Karpas-422 (cell line): ENCODE data around the gene STAT5B. TPM values are rescaled to one million over a fixed set of nuclear protein-coding genes. Genes with fewer than 3 reads are reported as not detected.

ENCODE experiments used
- DNase-seq: peaks from one replicate; pipeline ENCODE4 v3.0.0-alpha.2; 2015
- H2AFZ ChIP-seq: fragments of 200-600 bp; sonication (generic); 2 replicates; pipeline ENCODE4 v1.6.1; 2014; ENCODE audit warnings: antibody characterized with exemption, low read length, mixed read lengths
- H3K27ac ChIP-seq: fragments of 200-600 bp; sonication (generic); 2 replicates; pipeline ENCODE4 v1.5.1; 2014; ENCODE audit warnings: mild to moderate bottlenecking, low read length, moderate library complexity
- H3K27me3 ChIP-seq: fragments of 200-600 bp; sonication (generic); 2 replicates; pipeline ENCODE4 v1.6.1; 2014; ENCODE audit warnings: low read length, mixed read lengths
- H3K36me3 ChIP-seq: fragments of 200-600 bp; sonication (generic); 2 replicates; pipeline ENCODE4 v1.6.1; 2014; ENCODE audit warnings: low read length, mixed read lengths; ENCODE audit not compliant: insufficient read depth
- H3K4me1 ChIP-seq: fragments of 200-600 bp; sonication (generic); 2 replicates; pipeline ENCODE4 v1.6.1; 2014; ENCODE audit warnings: mild to moderate bottlenecking, low read length, mixed read lengths
- H3K4me2 ChIP-seq: fragments of 200-600 bp; sonication (generic); 2 replicates; pipeline ENCODE4 v1.6.1; 2014; ENCODE audit warnings: low read length, low read depth, mild to moderate bottlenecking; ENCODE audit not compliant: poor library complexity, severe bottlenecking
- H3K4me3 ChIP-seq: fragments of 200-600 bp; sonication (generic); 2 replicates; pipeline ENCODE4 v1.5.1; 2014; ENCODE audit warnings: mild to moderate bottlenecking, antibody characterized with exemption, low read length, mixed read lengths
- H3K79me2 ChIP-seq: fragments of 200-600 bp; sonication (generic); 2 replicates; pipeline ENCODE4 v1.6.1; 2014; ENCODE audit warnings: mild to moderate bottlenecking, low read length, mixed read lengths
- H3K9ac ChIP-seq: fragments of 200-600 bp; sonication (generic); 2 replicates; pipeline ENCODE4 v1.6.0; 2014; ENCODE audit warnings: low read length
- H3K9me2 ChIP-seq: fragments of 200-600 bp; sonication (generic), shearing (Covaris generic); replicated peaks from 2 replicates; pipeline ENCODE4 v1.6.0; 2014; ENCODE audit warnings: mild to moderate bottlenecking, low read length, moderate library complexity; ENCODE audit not compliant: insufficient read depth
- H3K9me3 ChIP-seq: fragments of 300-700, 200-600 bp; sonication (generic); 2 replicates; pipeline ENCODE4 v1.6.1; 2014; ENCODE audit warnings: low read length, mixed read lengths
- H4K20me1 ChIP-seq: fragments of 200-600 bp; sonication (generic); 2 replicates; pipeline ENCODE4 v1.6.1; 2014; ENCODE audit warnings: mild to moderate bottlenecking, antibody characterized with exemption, low read length, low read depth; ENCODE audit not compliant: insufficient read depth
- total RNA-seq: library from RNA; depleted of rRNA; stranded (reverse); fragments of >200 nt; shearing (Covaris generic); gene quantifications from 2 replicates; pipeline ENCODE4 v1.2.3, GENCODE V29; 2014; ENCODE audit warnings: low replicate concordance

The STAT5B gene
- total RNA-seq, 1 experiment from 2014 or later = 110 TPM

GRCh38 chr17:42193969-42194899 is 82.0 kb downstream of the STAT5B start, which contains the start of gene GHDC:
Gene GHDC, minus strand, starts transcription at chr17:42194494. Its CDS starts 913 bp downstream, at chr17:42193581.
- H3K36me3 ChIP-seq = no peaks in the 10 kb centered on the region
- 0 out of 2 replicates have a peak within 1 kb of the TSS, but pooled peaks have one; percentile 16 for H3K27ac ChIP-seq
- peak within 1 kb of the TSS; percentile 46; the same call in 1 of the 2 replicates for H2AFZ ChIP-seq
- peak within 1 kb of the TSS; percentile 75 for H3K9ac ChIP-seq
- H3K4me3 ChIP-seq = peak within 1 kb of the TSS; percentile 70
- H3K4me1 ChIP-seq = peaks cover 15% of the 10 kb centered on the region
- H3K9me3 ChIP-seq = no peaks in the 10 kb centered on the region
- H3K9me2 ChIP-seq = no peaks in the 10 kb centered on the region
- no peaks in the 10 kb centered on the region for H4K20me1 ChIP-seq
- peak; percentile 95 for DNase-seq
- peak within 1 kb of the TSS; percentile 74 for H3K4me2 ChIP-seq
- no peaks in the 10 kb centered on the region for H3K79me2 ChIP-seq
- H3K27me3 ChIP-seq = no peaks in the 10 kb centered on the region

DNA sequence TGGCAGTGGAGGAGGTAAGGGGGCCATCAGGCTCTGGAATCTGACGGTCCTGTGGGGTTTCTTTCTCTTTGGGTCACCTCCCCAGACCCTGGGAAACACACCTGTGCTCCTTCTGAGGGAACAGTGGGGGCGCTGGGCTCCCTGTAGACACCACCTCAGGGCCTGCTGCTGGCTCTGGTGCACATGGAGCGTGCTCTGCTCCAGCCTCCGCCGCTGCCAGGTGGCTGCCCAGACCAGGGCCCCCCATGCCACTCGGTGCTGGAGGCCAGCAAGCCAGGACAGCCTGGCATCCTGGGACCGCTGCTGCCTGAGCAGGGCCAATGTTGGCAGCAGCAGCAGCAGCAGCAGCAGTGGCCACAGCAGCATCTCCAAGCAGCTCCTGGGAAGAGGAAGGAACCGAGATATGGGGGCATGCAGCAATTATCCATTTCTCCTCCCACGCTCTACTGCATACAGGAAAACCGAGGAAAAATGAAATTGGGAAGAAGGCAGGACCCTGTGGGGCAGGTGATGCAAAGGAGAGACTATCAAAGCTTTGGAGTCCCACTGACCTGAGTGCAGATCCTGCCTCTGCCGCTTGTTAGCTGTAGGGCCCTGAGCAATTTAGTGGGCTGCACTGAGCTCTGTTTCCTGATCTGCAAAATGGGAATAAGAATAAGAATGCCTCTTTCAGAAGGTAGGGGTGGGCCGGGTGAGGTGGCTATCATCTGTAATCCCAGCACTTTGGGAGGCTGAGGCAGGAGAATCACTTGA is 82.8 kb downstream of the STAT5B start:
- H3K4me3 ChIP-seq = peak overlapping the region; percentile 70
- H3K27me3 ChIP-seq = no peaks in the 10 kb centered on the region
- H3K4me2 ChIP-seq = peak overlapping the region; percentile 74
- peak overlapping the region; percentile 75 for H3K9ac ChIP-seq
- peak; percentile 58 for DNase-seq
- H3K79me2 ChIP-seq = no peaks in the 10 kb centered on the region
- H3K9me3 ChIP-seq = no peaks in the 10 kb centered on the region
- H2AFZ ChIP-seq = no peak overlapping the region
- no peaks in the 10 kb centered on the region for H3K36me3 ChIP-seq
- 0 out of 2 replicates have a peak overlapping the region, but pooled peaks have one; percentile 16 for H3K27ac ChIP-seq
- H4K20me1 ChIP-seq = no peaks in the 10 kb centered on the region
- peaks cover 15% of the 10 kb centered on the region for H3K4me1 ChIP-seq
- H3K9me2 ChIP-seq = no peaks in the 10 kb centered on the region

DNA sequence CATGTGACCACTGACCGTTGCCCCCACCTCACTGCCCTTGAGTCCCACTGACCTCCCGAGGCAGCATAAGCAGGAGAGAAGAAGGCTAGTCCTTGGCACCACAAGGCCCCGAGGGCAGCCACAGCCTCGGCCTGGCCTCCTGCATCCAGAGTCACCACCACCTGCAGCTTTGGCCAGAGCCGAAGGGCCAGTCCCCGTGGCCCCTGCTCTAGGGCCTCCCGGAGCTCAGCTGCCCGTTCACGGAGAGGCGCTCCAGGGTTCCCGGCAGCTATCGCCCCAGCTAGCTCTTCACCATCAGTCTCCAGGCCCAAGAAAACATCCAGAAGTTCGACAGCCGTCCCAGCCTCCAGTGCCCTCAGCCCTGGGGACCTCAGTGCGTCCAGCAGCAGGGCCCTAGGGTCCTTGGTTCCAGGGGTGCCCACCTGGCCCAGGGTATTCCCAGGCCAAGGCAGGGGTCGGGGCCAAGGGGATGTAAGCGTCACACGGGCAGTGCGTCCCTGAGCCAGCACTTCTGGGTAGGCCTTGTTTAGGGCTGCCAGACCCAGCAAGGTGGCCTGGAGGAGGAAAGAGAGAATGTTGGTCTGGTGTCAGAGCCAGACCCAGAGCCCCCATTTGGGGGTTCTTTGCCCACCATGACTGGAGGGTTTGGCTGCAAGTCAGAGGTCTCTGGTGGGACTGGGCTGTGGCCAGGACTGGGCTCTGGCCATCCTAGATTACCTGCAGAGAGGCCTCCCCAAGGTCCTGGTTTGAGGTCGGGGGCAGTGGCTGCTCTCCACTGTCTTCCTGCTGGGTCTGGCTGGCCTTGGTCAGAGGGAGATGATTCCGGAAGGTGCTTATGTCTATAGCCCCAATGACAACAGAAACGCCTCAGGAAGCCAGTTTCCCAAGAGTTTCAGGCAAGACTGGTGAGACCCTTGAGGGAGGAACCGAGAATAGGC is 83.7 kb downstream of the STAT5B start:
- no peaks in the 10 kb centered on the region for H4K20me1 ChIP-seq
- H3K4me1 ChIP-seq = peaks cover 15% of the 10 kb centered on the region
- H3K27me3 ChIP-seq = no peaks in the 10 kb centered on the region
- no peak overlapping the region for H2AFZ ChIP-seq
- H3K9ac ChIP-seq = peak overlapping the region; percentile 75; the same call in 1 of the 2 replicates
- no peaks in the 10 kb centered on the region for H3K9me3 ChIP-seq
- no peaks in the 10 kb centered on the region for H3K36me3 ChIP-seq
- no peak overlapping the region for H3K27ac ChIP-seq
- H3K9me2 ChIP-seq = no peaks in the 10 kb centered on the region
- H3K4me3 ChIP-seq = no peak overlapping the region
- DNase-seq = no peak
- H3K79me2 ChIP-seq = no peaks in the 10 kb centered on the region
- peak overlapping the region; percentile 74 for H3K4me2 ChIP-seq

- Histone ChIP-seq H3K9me3 (no peaks in the 10 kb centered on the region), H3K4me2 (no peak overlapping the region), H3K9me2 (no peaks in the 10 kb centered on the region), H3K27ac (no peak overlapping the region), H3K79me2 (no peaks in the 10 kb centered on the region), H3K4me1 (peaks cover 15% of the 10 kb centered on the region), H3K4me3 (no peak overlapping the region), H2AFZ (no peak overlapping the region), H3K36me3 (no peaks in the 10 kb centered on the region), H3K9ac (no peak overlapping the region), H3K27me3 (no peaks in the 10 kb centered on the region), H4K20me1 (no peaks in the 10 kb centered on the region)
- no peak for DNase-seq
These were observed 84.9 kb downstream of the STAT5B start for GRCh38 chr17:42191275-42191608.

DNA sequence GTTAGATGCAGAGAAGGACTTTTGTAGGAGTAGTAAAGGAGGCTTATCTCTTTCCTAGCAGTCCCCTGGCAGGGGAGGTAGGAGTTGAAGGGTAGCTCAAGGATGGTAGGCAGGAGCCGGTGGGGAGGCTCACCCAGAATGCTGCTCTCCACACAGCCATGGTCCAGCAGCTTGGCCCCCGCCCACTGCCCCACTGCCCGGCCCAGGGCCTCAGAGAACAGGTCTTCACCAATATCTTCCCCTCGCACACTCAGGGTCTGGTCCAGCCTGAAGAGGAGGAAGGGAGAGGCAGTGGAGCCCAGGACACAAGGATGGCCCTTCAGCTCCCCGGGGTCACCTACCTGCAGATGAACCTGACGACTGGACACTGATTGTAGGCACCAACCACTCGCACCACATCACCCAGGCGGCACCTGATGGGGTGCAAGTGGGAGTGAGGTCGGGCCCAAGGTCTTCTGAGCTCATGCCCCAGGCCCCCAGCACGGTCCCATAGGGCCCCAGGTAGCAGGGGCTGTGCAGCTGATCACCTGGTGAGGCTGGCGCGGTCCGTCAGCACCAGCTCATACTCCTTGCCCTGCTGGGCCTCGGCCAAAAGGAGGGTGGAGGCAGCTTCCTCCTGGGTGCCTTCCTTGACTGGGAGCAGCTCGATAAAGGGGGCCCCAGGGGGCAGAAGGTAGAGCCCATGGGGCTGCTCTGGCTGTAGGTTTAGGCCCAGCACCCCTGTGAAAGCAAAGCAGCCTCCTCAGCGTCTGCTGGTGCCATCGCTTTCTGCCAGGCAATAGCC is 85.5 kb downstream of the STAT5B start:
- H3K36me3 ChIP-seq = no peaks in the 10 kb centered on the region
- no peaks in the 10 kb centered on the region for H4K20me1 ChIP-seq
- H3K4me1 ChIP-seq = peaks cover 15% of the 10 kb centered on the region
- H3K4me2 ChIP-seq = no peak overlapping the region
- no peaks in the 10 kb centered on the region for H3K79me2 ChIP-seq
- H3K9me3 ChIP-seq = no peaks in the 10 kb centered on the region
- no peak overlapping the region for H3K4me3 ChIP-seq
- DNase-seq = no peak
- H3K9me2 ChIP-seq = no peaks in the 10 kb centered on the region
- no peaks in the 10 kb centered on the region for H3K27me3 ChIP-seq
- no peak overlapping the region for H3K9ac ChIP-seq
- H3K27ac ChIP-seq = no peak overlapping the region
- H2AFZ ChIP-seq = no peak overlapping the region

DNA sequence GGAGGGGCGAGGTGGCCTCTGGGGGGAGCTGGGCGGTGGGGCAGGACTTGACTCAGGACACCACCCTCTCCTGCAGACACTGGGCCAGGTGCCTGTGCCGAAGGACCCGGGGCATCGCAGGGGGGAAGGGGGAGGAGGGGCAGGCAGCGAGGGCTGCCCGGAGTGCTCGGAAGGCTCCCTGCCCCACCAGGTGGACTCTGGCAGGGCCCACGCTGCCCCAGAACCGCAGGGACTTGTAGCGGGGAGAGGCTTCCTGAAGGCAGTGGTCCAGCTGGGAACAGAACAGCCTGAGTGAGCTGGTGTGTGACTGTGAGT is 86.6 kb downstream of the STAT5B start:
- H3K9ac ChIP-seq = no peak overlapping the region
- H3K27me3 ChIP-seq = no peaks in the 10 kb centered on the region
- no peaks in the 10 kb centered on the region for H3K9me3 ChIP-seq

GRCh38 chr17:42188749-42189650 is 87.2 kb downstream of the STAT5B start:
- Histone ChIP-seq H3K36me3 (no peaks in the 10 kb centered on the region), H3K4me3 (no peak overlapping the region), H3K27me3 (no peaks in the 10 kb centered on the region), H3K4me2 (no peak overlapping the region), H3K9me3 (no peaks in the 10 kb centered on the region), H3K79me2 (no peaks in the 10 kb centered on the region), H3K4me1 (peaks cover 21% of the 10 kb centered on the region), H2AFZ (no peak overlapping the region), H4K20me1 (no peaks in the 10 kb centered on the region), H3K9me2 (no peaks in the 10 kb centered on the region), H3K9ac (no peak overlapping the region), H3K27ac (no peak overlapping the region)
- no peak for DNase-seq

More for the DNA sequence above, 86.6 kb downstream of the STAT5B start:
- no peak overlapping the region for H3K27ac ChIP-seq
- no peaks in the 10 kb centered on the region for H3K79me2 ChIP-seq
- DNase-seq = no peak
- H3K4me1 ChIP-seq = peaks cover 18% of the 10 kb centered on the region
- H3K9me2 ChIP-seq = no peaks in the 10 kb centered on the region
- no peak overlapping the region for H3K4me3 ChIP-seq
- H3K36me3 ChIP-seq = no peaks in the 10 kb centered on the region
- H4K20me1 ChIP-seq = no peaks in the 10 kb centered on the region
- H2AFZ ChIP-seq = no peak overlapping the region
- H3K4me2 ChIP-seq = no peak overlapping the region
